ENCODE data around the gene KISS1R. TPM values are rescaled to one million over a fixed set of nuclear protein-coding genes. Genes with fewer than 3 reads are reported as not detected.

Gene KISS1R
- total RNA-seq, 1 experiment from 2014 or later: 16.6 TPM

- TF ChIP-seq, protein P1, sequence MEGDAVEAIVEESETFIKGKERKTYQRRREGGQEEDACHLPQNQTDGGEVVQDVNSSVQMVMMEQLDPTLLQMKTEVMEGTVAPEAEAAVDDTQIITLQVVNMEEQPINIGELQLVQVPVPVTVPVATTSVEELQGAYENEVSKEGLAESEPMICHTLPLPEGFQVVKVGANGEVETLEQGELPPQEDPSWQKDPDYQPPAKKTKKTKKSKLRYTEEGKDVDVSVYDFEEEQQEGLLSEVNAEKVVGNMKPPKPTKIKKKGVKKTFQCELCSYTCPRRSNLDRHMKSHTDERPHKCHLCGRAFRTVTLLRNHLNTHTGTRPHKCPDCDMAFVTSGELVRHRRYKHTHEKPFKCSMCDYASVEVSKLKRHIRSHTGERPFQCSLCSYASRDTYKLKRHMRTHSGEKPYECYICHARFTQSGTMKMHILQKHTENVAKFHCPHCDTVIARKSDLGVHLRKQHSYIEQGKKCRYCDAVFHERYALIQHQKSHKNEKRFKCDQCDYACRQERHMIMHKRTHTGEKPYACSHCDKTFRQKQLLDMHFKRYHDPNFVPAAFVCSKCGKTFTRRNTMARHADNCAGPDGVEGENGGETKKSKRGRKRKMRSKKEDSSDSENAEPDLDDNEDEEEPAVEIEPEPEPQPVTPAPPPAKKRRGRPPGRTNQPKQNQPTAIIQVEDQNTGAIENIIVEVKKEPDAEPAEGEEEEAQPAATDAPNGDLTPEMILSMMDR (IDR thresholded peaks at IDR 0.05; ENCODE audit: insufficient read depth in 1 of 2, low read depth in 1 of 2, low read length in 1 of 2, severe bottlenecking in 1 of 2, unreplicated experiment in 1 of 2): no peak
- Mint-ChIP-seq H3K4me3 (ENCODE audit: unreplicated experiment) (peak overlapping the region; percentile 46), H3K27me3 (ENCODE audit: insufficient read depth, unreplicated experiment) (no peaks in the 10 kb centered on the region), H3K4me1 (ENCODE audit: low read depth, unreplicated experiment) (peaks cover 20% of the 10 kb centered on the region), H3K9me3 (ENCODE audit: unreplicated experiment) (no peaks in the 10 kb centered on the region), H3K27ac (ENCODE audit: unreplicated experiment) (peak overlapping the region; percentile 78), H3K36me3 (ENCODE audit: insufficient read depth, unreplicated experiment) (peaks cover 93% of the 10 kb centered on the region)
- intact Hi-C loops (cut with micrococcal nuclease; ENCODE audit: unreplicated experiment): no loop called here
- Histone ChIP-seq H3K36me3 (ENCODE audit: control insufficient read depth, insufficient read depth, low read length) (peaks cover 11% of the 10 kb centered on the region), H3K4me3 (ENCODE audit: low read depth, low read length) (no peak overlapping the region), H3K4me1 (peaks cover 91% of the 10 kb centered on the region), H3K27me3 (replicated peaks; ENCODE audit: control insufficient read depth, insufficient read depth, low read length) (no peaks in the 10 kb centered on the region), H3K9me3 (no peaks in the 10 kb centered on the region)
- POLR2A ChIA-PET: no interaction called here
- TSS peak; percentile 3 for BruUV-seq (replicated peaks)
- DNase-seq: peak in 1 of 2 experiments; percentile 57
- CTCF ChIA-PET: interaction anchor here (0.6 to 1.0 kb wide), 3 partner anchors 12 to 36 kb away, joined by 3 to 4 read pairs (median 3); partner anchors contain the start of gene WDR18
Observed at GRCh38 chr19:958967-959855, 42.1 kb downstream of the KISS1R start.

DNA sequence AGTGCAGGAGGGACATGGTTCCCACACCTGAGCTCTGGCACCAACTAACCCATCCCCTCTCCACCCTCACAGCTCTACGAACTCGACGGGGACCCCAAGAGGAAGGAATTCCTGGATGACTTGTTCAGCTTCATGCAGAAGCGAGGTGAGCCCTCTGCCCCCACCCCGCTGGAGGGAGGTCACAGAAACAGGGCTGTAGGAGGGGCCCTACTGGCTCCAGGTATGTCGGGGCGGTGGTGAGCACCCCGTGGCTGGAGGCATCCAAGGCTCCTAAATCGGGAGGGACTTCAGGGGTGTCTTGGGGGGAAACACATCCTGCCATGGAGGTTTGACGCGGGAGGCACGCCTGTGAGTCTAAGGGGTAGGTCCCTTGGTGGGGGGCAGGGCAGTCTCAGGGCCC is 42.9 kb downstream of the KISS1R start:
- TF ChIP-seq, protein P1 (IDR thresholded peaks at IDR 0.05; ENCODE audit: insufficient read depth in 1 of 2, low read depth in 1 of 2, low read length in 1 of 2, severe bottlenecking in 1 of 2, unreplicated experiment in 1 of 2): peak; percentile 22 to 29
- no TSS peak for BruUV-seq (replicated peaks)
- ChIA-PET POLR2A (no interaction called here), CTCF (interaction anchor here (0.6 to 1.0 kb wide), 3 partner anchors 11 to 37 kb away, joined by 3 to 4 read pairs (median 3); partner anchors contain the start of gene WDR18)
- H3K27me3 ChIP-seq (replicated peaks; ENCODE audit: control insufficient read depth, insufficient read depth, low read length): no peaks in the 10 kb centered on the region
- Mint-ChIP-seq H3K4me1 (ENCODE audit: low read depth, unreplicated experiment) (peaks cover 20% of the 10 kb centered on the region), H3K4me3 (ENCODE audit: unreplicated experiment) (peak overlapping the region; percentile 25), H3K27me3 (ENCODE audit: insufficient read depth, unreplicated experiment) (no peaks in the 10 kb centered on the region), H3K27ac (ENCODE audit: unreplicated experiment) (peak overlapping the region; percentile 78), H3K36me3 (ENCODE audit: insufficient read depth, unreplicated experiment) (peaks cover 96% of the 10 kb centered on the region), H3K9me3 (ENCODE audit: unreplicated experiment) (no peaks in the 10 kb centered on the region)
- intact Hi-C loops (cut with micrococcal nuclease; ENCODE audit: unreplicated experiment): no loop called here
- H3K9me3 ChIP-seq: no peaks in the 10 kb centered on the region
- peaks cover 15% of the 10 kb centered on the region for H3K36me3 ChIP-seq (ENCODE audit: control insufficient read depth, insufficient read depth, low read length)
- peak overlapping the region; percentile 11; the same call in 1 of the 2 replicates for H3K4me3 ChIP-seq (ENCODE audit: low read depth, low read length)
- peak; percentile 75 to 83 for DNase-seq
- H3K4me1 ChIP-seq: peaks cover 83% of the 10 kb centered on the region

DNA sequence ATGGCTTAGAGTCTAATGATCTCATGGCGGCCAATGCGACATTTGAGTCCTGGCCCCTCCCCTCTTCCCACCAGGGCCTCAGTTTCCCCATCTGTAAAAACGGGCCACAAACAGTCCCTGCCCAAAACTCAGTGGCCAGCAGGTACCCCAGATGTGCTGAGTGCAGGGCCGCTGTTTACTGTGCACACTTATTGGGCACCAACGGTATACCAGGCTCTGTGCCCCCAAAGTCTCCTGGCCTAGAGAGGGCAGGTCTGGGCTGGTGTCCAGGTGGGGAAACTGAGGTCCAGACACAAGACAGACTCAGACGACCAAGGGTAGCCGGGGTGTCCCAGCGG is 43.4 kb downstream of the KISS1R start:
- Histone ChIP-seq H3K27me3 (replicated peaks; ENCODE audit: control insufficient read depth, insufficient read depth, low read length) (no peaks in the 10 kb centered on the region), H3K9me3 (no peaks in the 10 kb centered on the region), H3K36me3 (ENCODE audit: control insufficient read depth, insufficient read depth, low read length) (peaks cover 18% of the 10 kb centered on the region), H3K4me1 (peaks cover 77% of the 10 kb centered on the region), H3K4me3 (ENCODE audit: low read depth, low read length) (peak overlapping the region; percentile 14; the same call in 1 of the 2 replicates)
- no peak for DNase-seq
- intact Hi-C loops (cut with micrococcal nuclease; ENCODE audit: unreplicated experiment): no loop called here
- Mint-ChIP-seq H3K9me3 (ENCODE audit: unreplicated experiment) (no peaks in the 10 kb centered on the region), H3K27ac (ENCODE audit: unreplicated experiment) (peak overlapping the region; percentile 78), H3K27me3 (ENCODE audit: insufficient read depth, unreplicated experiment) (no peaks in the 10 kb centered on the region), H3K4me3 (ENCODE audit: unreplicated experiment) (peak overlapping the region; percentile 25), H3K36me3 (ENCODE audit: insufficient read depth, unreplicated experiment) (peaks cover 96% of the 10 kb centered on the region), H3K4me1 (ENCODE audit: low read depth, unreplicated experiment) (peaks cover 20% of the 10 kb centered on the region)
- TF ChIP-seq, protein P1 (IDR thresholded peaks at IDR 0.05; ENCODE audit: insufficient read depth in 1 of 2, low read depth in 1 of 2, low read length in 1 of 2, severe bottlenecking in 1 of 2, unreplicated experiment in 1 of 2): no peak
- POLR2A ChIA-PET: no interaction called here
- CTCF ChIA-PET: interaction anchor here (1.0 kb wide), 1 partner anchor 37 kb away, joined by 3 read pairs; no protein-coding TSS in a partner anchor
- no TSS peak for BruUV-seq (replicated peaks)
